Measurements from ENCODE around the gene CFAP46.
"Not testable (repeated sequence)": the region's sequence is repeated elsewhere in the genome, so short reads cannot be mapped to it uniquely, and the experiment has no call there.

The CFAP46 gene

GRCh38 chr10:132803416-132804210 is 138.8 kb downstream of the CFAP46 start:
- no peak for DNase-seq

DNA sequence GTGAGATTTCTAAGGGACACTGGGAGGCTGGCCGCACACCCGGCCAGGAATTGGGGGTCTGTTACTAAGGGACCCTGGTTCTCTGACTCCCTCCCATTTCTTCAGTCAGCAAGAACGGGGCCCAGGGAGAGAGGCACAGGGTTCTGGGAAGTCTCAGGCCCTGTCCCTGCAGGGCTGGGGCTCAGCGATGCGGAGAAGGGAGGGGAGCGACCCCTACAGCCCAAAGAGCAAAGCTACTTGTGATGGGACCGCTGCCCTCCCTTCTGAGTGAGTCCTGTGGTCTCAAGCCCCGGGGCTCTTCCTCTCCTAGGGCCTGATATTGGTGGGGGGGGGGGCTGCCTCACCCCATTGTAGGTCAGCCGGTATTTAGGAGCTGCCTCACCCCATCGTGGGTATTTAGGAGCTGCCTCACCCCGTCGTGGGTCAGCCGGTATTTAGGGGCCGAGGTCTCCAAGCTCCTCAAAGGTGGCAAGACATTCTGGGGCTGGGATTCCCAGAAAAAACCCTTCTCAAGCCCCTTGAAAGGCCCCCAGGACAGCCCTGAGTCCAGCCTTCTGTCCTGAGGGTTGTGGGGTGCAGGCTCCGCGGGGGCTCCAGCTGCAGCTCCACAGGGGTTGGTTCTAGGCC is 139.6 kb downstream of the CFAP46 start:
- no peak for DNase-seq

DNA sequence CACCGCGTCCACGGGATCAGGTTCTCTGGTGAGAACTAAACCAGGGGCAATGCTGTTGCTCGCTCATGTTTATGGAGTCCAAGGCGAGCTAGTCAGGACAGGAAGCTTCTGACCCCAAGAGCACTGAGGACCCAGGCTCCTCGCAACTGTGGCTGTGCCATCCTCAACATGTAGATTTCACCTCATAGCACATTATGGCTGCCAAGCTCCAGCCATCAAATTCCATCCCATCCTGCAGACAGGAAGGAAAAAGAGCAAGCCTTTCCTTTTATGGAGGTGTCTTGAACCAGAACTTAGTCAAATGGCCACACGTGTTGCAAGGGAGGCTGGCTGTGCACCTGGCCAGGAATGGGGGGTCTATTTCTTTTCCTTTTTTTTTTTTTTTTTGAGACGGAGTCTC is 140.3 kb downstream of the CFAP46 start:
- no peak for DNase-seq

- no peak for DNase-seq
These were observed 142.5 kb downstream of the CFAP46 start for GRCh38 chr10:132799865-132800264.

- no peak for DNase-seq
These were observed 143.5 kb downstream of the CFAP46 start for GRCh38 chr10:132798876-132799275.

DNA sequence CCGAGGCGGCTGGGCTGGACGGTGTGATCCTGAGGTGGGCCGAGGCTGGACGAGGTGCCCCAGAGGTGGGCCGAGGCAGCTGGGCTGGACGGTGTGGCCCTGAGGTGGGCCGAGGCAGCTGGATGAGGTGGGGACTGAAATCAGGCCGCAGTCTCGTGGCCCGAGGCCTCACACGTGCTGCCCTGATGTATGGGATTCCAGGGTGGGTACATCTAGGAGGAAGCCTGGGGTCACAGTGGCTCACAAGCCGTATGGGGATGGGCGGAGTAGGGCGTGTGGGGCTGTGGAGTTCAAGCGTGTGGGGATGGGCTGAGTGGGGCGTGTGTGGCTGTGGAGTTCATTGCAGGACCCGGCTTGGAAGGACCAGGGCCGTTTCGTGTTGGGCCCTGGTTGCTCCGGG is 144.0 kb downstream of the CFAP46 start:
- DNase-seq, result no peak

GRCh38 chr10:132797986-132798385 is 144.4 kb downstream of the CFAP46 start:
- not testable (repeated sequence) for DNase-seq

DNA sequence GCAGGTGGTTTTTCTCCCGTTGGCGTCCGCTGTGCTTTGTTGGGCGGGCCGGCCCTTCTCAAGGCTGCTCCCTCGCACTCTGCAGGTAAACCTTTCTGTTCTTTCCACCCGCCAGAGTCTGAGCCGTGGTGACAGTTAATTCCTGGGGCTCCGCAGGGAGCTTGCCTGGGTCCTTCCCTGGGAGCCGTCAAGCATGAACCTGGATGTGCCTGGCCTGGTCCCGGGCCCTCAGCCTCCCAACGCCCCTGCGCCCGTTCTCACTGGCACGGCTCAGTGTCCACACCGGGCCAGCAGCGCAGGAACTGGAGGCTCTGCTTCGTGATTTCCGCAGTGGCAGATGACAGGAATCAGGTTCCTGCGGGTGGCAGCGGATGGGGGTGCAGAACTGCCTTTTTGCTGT is 145.5 kb downstream of the CFAP46 start:
- DNase-seq, result no peak

DNA sequence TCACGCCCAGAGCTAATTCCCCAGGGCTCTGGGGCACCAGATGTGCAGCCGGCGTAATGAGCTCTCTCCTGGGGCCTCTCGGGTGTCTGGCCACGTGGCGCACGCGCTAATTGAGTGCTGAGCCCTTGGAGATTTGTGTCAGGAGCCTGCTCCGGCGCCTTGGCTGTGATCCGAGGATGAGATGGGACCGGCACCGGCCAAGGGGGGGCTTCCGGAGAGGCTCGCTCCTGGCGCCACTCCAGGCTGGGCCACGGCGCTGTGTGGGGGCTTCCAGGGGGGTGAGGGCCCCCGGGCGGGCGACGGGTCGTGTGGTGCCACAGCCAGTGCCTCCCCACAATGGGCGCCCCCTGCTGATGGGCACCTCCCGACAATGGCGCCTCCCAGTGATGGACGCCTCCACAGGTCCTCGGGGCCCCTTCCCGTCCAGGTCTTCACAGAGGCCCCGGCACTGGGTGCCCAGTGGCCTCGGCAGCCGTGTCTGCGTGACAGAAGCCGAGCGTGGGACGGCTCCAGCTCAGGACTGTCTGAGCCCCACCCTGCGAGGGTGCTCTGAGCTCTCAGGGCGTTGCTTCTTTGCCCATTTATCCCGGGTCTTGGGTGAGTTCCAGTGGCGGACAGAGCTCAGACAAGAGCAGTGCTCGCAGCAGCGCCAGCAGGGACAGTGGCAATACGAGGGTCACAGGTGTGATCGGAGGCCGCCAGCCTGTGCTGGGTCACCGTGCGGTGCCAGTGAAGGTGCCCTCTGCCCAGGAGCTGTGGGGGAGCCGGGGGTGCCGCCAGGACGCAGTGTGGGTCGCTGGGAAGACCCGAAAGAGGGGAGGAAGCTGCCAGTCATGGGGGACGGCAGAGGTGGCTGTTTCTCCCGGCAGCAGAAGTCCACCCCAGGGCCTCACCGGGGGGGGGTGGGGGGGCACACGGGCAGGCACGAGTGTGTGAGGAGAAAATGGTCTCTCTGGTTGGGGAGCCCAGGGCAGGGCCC is 148.2 kb downstream of the CFAP46 start:
- DNase-seq, result no peak

- no peak for DNase-seq
These were observed 149.2 kb downstream of the CFAP46 start for GRCh38 chr10:132793213-132793612.

DNA sequence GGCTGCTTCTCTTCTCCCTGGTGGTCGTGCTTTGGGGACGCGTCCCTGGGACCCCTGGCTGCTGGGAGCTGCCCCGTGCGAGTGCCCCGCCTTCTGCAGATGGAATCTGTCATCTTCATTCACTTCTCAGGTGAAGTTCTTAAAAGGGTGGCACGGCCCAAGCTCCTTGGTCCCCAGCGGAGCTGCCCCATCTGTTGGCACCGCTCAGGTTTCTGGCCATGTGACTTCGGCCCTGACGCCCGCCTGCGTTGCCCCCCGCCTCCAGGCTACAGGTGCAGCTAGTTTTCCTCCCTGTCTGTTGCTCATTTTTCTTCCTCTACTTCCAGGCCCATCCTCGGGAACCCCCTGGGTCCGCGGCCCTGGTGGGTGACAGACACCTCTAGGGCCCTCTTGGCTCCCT is 149.6 kb downstream of the CFAP46 start:
- DNase-seq, result no peak

GRCh38 chr10:132792099-132792498 is 150.3 kb downstream of the CFAP46 start:
- DNase-seq, result not testable (repeated sequence)

DNA sequence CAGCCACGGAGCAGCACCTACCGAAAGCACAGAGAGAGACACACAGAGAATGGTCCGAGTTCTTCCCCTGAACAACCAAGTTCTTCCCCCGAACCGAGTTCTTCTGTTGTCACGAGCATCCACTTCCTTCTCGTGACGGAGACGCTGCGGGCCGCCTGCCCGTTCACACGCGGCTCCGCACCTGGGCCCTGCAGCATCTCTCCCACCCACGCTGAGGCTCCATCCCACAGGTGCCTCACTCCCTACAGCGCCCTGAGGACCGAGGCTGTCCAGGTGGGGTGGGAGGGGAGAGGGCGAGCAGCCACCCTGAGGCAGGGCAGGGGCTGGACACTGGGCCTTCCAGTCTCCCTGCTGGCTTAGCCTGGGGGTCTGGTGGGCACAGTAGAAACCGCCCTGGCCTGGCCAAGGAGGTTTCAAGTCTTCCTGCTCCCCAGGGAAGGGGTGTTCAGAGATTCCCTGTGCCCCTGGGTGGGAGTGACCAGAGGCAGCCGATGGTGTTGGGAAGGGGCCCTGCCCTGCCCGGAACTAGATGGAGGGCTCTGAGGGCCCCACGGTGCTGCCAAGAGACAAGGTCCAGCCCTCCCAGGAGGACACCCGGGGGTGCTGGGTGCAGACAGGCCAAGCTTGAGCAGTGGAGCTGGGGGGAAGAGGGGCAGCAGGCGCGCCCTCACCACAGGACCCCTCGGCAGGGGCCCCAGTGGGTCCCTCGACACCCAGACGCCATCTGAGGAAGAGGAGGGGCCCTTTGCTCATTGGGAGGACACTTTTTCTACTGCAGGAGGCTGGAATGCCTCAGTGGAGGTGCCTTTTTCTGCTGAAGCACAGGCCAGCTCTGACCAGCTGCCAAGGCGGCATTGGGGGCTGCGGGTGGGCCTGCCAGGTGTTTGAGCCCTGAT is 151.2 kb downstream of the CFAP46 start:
- no peak for DNase-seq

DNA sequence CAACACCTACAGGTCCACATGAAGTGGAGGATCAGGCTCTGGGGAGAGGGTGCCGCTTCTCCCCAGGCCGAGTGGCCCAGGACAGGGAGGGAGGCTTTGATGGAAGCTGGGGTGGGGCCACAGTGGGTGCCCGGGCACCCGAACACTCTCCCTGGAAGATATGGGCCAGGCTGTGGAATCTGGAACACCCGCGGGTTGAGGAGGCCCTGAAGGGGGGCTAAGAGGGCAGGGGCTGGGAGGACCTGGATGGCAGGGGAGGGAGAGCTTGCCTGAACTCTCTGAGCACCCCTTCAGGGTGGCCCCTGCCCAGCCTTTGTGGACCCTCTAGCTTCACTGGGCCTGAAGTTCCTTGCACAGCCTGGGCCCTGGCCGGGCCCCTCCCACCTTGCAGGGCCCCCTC is 151.9 kb downstream of the CFAP46 start:
- DNase-seq, result no peak

GRCh38 chr10:132789659-132790148 is 152.7 kb downstream of the CFAP46 start:
- no peak for DNase-seq

GRCh38 chr10:132788831-132789219 is 153.5 kb downstream of the CFAP46 start:
- DNase-seq, result no peak

GRCh38 chr10:132788180-132788830 is 154.1 kb downstream of the CFAP46 start:
- no peak for DNase-seq

- no peak for DNase-seq
These were observed 154.7 kb downstream of the CFAP46 start for GRCh38 chr10:132787495-132788179.

DNA sequence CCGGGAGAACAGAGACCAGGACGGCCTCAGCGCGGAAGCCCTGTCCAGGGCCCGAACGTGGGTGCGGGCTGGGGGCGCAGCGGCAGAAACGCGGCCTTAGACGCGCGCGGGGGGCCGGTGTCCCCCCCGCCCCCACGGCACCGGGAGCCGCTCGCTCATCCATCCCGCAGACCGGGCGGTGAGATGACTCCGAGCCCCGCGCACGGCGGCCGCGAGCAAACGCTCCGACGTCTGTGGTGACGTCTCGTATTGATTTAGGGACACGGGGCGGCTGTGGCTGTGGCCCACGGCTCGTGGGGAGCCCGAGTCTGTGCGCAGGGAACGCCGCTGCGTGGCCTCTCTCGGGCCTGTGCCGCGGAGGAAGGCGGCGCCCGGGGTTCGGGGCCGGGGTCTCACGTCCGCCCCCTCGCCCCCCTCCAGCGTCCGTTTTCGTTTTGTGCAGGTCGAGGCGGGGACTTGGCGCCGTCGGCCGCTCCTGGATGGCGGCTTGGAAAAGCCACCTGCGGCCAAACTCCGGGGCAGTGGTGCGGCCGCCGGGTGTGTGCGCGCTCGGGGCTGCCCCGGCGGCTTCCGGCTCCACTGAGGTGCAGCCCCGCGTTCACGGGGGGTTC is 155.4 kb downstream of the CFAP46 start:
- DNase-seq, result no peak

DNA sequence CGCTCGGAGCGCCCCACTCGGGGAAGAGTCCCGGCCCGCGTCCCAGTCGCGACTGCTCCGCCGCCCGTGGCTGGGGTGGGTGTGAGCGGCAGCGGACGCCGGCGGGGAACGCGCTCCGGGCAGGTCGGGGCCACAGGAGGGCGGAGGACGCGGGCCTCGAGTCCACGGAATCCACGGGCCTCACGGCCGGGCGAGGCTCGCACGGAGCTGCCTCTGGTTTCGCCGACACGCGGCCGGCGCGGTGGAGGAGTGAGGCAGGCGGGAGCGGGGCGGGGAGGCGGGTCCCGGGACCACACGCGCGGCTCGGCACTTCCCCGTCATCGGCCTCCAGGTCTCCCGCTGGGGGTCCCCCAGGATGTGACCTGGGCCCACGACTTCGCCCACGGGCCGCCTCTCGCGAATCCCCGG is 155.9 kb downstream of the CFAP46 start:
- no peak for DNase-seq

All from activated CD4-positive, alpha-beta T cell treated with anti-CD3 and anti-CD28 coated beads for 4 hours (primary cell).